Stimulated activated naive CD8-positive, alpha-beta T cell treated with anti-CD3 and anti-CD28 coated beads, Interleukin-15, Interleukin-2, amounts not matched to agents 100 ng/mL and 50 ng/mL, for 24 hours (primary cell): ENCODE results near the gene ZNF598.
"Not testable (repeated sequence)": the region's sequence is repeated elsewhere in the genome, so short reads cannot be mapped to it uniquely, and the experiment has no call there.

Experiments used
- H3K27ac Mint-ChIP-seq: one replicate; pipeline ENCODE4 v1.8.0; 2021; ENCODE audit warnings: mild to moderate bottlenecking, mixed read lengths
- H3K27me3 Mint-ChIP-seq: one replicate; pipeline ENCODE4 v1.8.0; 2021; ENCODE audit warnings: mixed read lengths
- H3K36me3 Mint-ChIP-seq: one replicate; pipeline ENCODE4 v1.8.0; 2021; ENCODE audit warnings: low read depth, mixed read lengths
- H3K4me1 Mint-ChIP-seq: one replicate; pipeline ENCODE4 v1.8.0; 2021; ENCODE audit warnings: low read depth, mixed read lengths
- H3K4me3 Mint-ChIP-seq: one replicate; pipeline ENCODE4 v1.8.0; 2021; ENCODE audit warnings: mild to moderate bottlenecking, mixed read lengths
- H3K9me3 Mint-ChIP-seq: one replicate; pipeline ENCODE4 v1.8.0; 2021; ENCODE audit warnings: mixed read lengths

Gene ZNF598

GRCh38 chr16:2025878-2026460, 16.3 kb upstream of the ZNF598 start:
- H3K4me3 Mint-ChIP-seq = no peak overlapping the region
- peaks cover 29% of the 10 kb centered on the region for H3K27me3 Mint-ChIP-seq
- H3K9me3 Mint-ChIP-seq = no peaks in the 10 kb centered on the region
- H3K4me1 Mint-ChIP-seq = peaks cover 18% of the 10 kb centered on the region
- H3K27ac Mint-ChIP-seq = no peak overlapping the region
- no peaks in the 10 kb centered on the region for H3K36me3 Mint-ChIP-seq

GRCh38 chr16:2025251-2025650, 15.6 kb upstream of the ZNF598 start:
- H3K27ac Mint-ChIP-seq = no peak overlapping the region

GRCh38 chr16:2024032-2024420, 14.4 kb upstream of the ZNF598 start:
- no peak overlapping the region for H3K27ac Mint-ChIP-seq

More at GRCh38 chr16:2025251-2025650, 15.6 kb upstream of the ZNF598 start:
- H3K4me3 Mint-ChIP-seq = no peak overlapping the region
- H3K9me3 Mint-ChIP-seq = no peaks in the 10 kb centered on the region
- H3K4me1 Mint-ChIP-seq = peaks cover 24% of the 10 kb centered on the region
- H3K36me3 Mint-ChIP-seq = no peaks in the 10 kb centered on the region
- peaks cover 33% of the 10 kb centered on the region for H3K27me3 Mint-ChIP-seq

GRCh38 chr16:2023092-2024031, 13.7 kb upstream of the ZNF598 start:
- peak overlapping the region; percentile 63 for H3K4me3 Mint-ChIP-seq
- H3K27ac Mint-ChIP-seq = no peak overlapping the region
- peaks cover 24% of the 10 kb centered on the region for H3K4me1 Mint-ChIP-seq
- peaks cover 38% of the 10 kb centered on the region for H3K27me3 Mint-ChIP-seq
- no peaks in the 10 kb centered on the region for H3K36me3 Mint-ChIP-seq
- no peaks in the 10 kb centered on the region for H3K9me3 Mint-ChIP-seq

More at GRCh38 chr16:2024032-2024420, 14.4 kb upstream of the ZNF598 start:
- Mint-ChIP-seq H3K9me3 (no peaks in the 10 kb centered on the region), H3K4me1 (peaks cover 24% of the 10 kb centered on the region), H3K4me3 (peak overlapping the region; percentile 35), H3K36me3 (no peaks in the 10 kb centered on the region), H3K27me3 (peaks cover 34% of the 10 kb centered on the region)

GRCh38 chr16:2022723-2023091, 13.1 kb upstream of the ZNF598 start:
- peak overlapping the region; percentile 0 for H3K27ac Mint-ChIP-seq
- H3K9me3 Mint-ChIP-seq = no peaks in the 10 kb centered on the region
- no peaks in the 10 kb centered on the region for H3K36me3 Mint-ChIP-seq
- H3K4me1 Mint-ChIP-seq = peaks cover 24% of the 10 kb centered on the region
- peaks cover 34% of the 10 kb centered on the region for H3K27me3 Mint-ChIP-seq
- peak overlapping the region; percentile 63 for H3K4me3 Mint-ChIP-seq

GRCh38 chr16:2019921-2020831, 10.6 kb upstream of the ZNF598 start:
- Mint-ChIP-seq H3K4me1 (peaks cover 21% of the 10 kb centered on the region), H3K9me3 (no peaks in the 10 kb centered on the region), H3K27me3 (peaks cover 25% of the 10 kb centered on the region), H3K36me3 (no peaks in the 10 kb centered on the region), H3K27ac (peak overlapping the region; percentile 55), H3K4me3 (peak overlapping the region; percentile 72)

GRCh38 chr16:2019518-2019920, 9.9 kb upstream of the ZNF598 start, which contains the start of gene NPW:
TSS of gene NPW (plus strand) at chr16:2019785.
- H3K4me1 Mint-ChIP-seq = peaks cover 21% of the 10 kb centered on the region
- peaks cover 25% of the 10 kb centered on the region for H3K27me3 Mint-ChIP-seq
- no peaks in the 10 kb centered on the region for H3K36me3 Mint-ChIP-seq
- H3K9me3 Mint-ChIP-seq = no peaks in the 10 kb centered on the region
- peak within 1 kb of the TSS; percentile 55 for H3K27ac Mint-ChIP-seq
- peak within 1 kb of the TSS; percentile 72 for H3K4me3 Mint-ChIP-seq

- no peak overlapping the region for H3K4me3 Mint-ChIP-seq
- H3K27ac Mint-ChIP-seq = no peak overlapping the region
- no peaks in the 10 kb centered on the region for H3K36me3 Mint-ChIP-seq
- H3K27me3 Mint-ChIP-seq = peaks cover 11% of the 10 kb centered on the region
- peaks cover 6% of the 10 kb centered on the region for H3K4me1 Mint-ChIP-seq
- H3K9me3 Mint-ChIP-seq = no peaks in the 10 kb centered on the region
Measured at GRCh38 chr16:2016407-2016922, 6.8 kb upstream of the ZNF598 start.

- Mint-ChIP-seq H3K9me3 (no peaks in the 10 kb centered on the region), H3K36me3 (no peaks in the 10 kb centered on the region), H3K4me3 (no peak overlapping the region)
Measured at GRCh38 chr16:2015947-2016208, 6.3 kb upstream of the ZNF598 start.

GRCh38 chr16:2015117-2015946, 5.7 kb upstream of the ZNF598 start:
- H3K9me3 Mint-ChIP-seq = no peaks in the 10 kb centered on the region
- no peak overlapping the region for H3K27ac Mint-ChIP-seq

More at GRCh38 chr16:2015947-2016208, 6.3 kb upstream of the ZNF598 start:
- peaks cover 5% of the 10 kb centered on the region for H3K4me1 Mint-ChIP-seq
- H3K27ac Mint-ChIP-seq = no peak overlapping the region
- peaks cover 9% of the 10 kb centered on the region for H3K27me3 Mint-ChIP-seq

GRCh38 chr16:2013527-2013926, 3.9 kb upstream of the ZNF598 start:
- no peak overlapping the region for H3K4me3 Mint-ChIP-seq
- H3K27me3 Mint-ChIP-seq = no peaks in the 10 kb centered on the region
- peaks cover 10% of the 10 kb centered on the region for H3K4me1 Mint-ChIP-seq
- H3K36me3 Mint-ChIP-seq = peaks cover 4% of the 10 kb centered on the region
- H3K27ac Mint-ChIP-seq = no peak overlapping the region
- H3K9me3 Mint-ChIP-seq = no peaks in the 10 kb centered on the region

More at GRCh38 chr16:2015117-2015946, 5.7 kb upstream of the ZNF598 start:
- peaks cover 5% of the 10 kb centered on the region for H3K27me3 Mint-ChIP-seq
- H3K4me1 Mint-ChIP-seq = peaks cover 3% of the 10 kb centered on the region
- no peak overlapping the region for H3K4me3 Mint-ChIP-seq
- no peaks in the 10 kb centered on the region for H3K36me3 Mint-ChIP-seq

GRCh38 chr16:2011726-2012125, 2.1 kb upstream of the ZNF598 start:
- H3K27me3 Mint-ChIP-seq, H3K27ac Mint-ChIP-seq, H3K9me3 Mint-ChIP-seq: not testable (repeated sequence)
- H3K4me1 Mint-ChIP-seq = peaks cover 28% of the 10 kb centered on the region
- H3K36me3 Mint-ChIP-seq = peaks cover 16% of the 10 kb centered on the region
- peak overlapping the region; percentile 41 for H3K4me3 Mint-ChIP-seq

- H3K4me3 Mint-ChIP-seq = peak overlapping the region; percentile 98
- H3K27me3 Mint-ChIP-seq = no peaks in the 10 kb centered on the region
- H3K27ac Mint-ChIP-seq = peak overlapping the region; percentile 96
- no peaks in the 10 kb centered on the region for H3K9me3 Mint-ChIP-seq
- H3K36me3 Mint-ChIP-seq = peaks cover 19% of the 10 kb centered on the region
- peaks cover 46% of the 10 kb centered on the region for H3K4me1 Mint-ChIP-seq
Measured at GRCh38 chr16:2009164-2009711, 383 bp downstream of the ZNF598 start.
